Panc1 (cell line): Measurements from ENCODE around the gene ADK.

Experiments
- POLR2AphosphoS5 ChIP-seq: IDR thresholded peaks from 2 replicates; pipeline ENCODE4 v1.6.1; 2012; ENCODE audit warnings: mild to moderate bottlenecking, low read depth, low read length, moderate library complexity
- SIN3A ChIP-seq: IDR thresholded peaks from 2 replicates; pipeline ENCODE4 v1.6.1; 2012; ENCODE audit warnings: low read depth, mild to moderate bottlenecking, low read length, moderate library complexity, borderline replicate concordance; ENCODE audit not compliant: insufficient read depth
- TCF7L2 ChIP-seq: IDR thresholded peaks from 2 replicates; pipeline ENCODE4 v1.6.1; 2011; ENCODE audit warnings: mild to moderate bottlenecking, low read depth, low read length, inconsistent platforms
- TF ChIP-seq, protein P1 (sequence below): fragments of 450-650 bp; IDR thresholded peaks from 2 replicates; pipeline ENCODE4 v1.5.1; 2017; ENCODE audit warnings: mild to moderate bottlenecking
- TF ChIP-seq, protein P2 (sequence below), 2 experiments: IDR thresholded peaks; 2 replicates each; pipeline ENCODE4 v1.6.1; 2011 to 2012; ENCODE audit warnings: low read depth in 2 of 2, control low read depth in 1 of 2, low read length in 1 of 2, mild to moderate bottlenecking in 1 of 2, moderate library complexity in 1 of 2; ENCODE audit not compliant: insufficient read depth in 1 of 2

DNA sequence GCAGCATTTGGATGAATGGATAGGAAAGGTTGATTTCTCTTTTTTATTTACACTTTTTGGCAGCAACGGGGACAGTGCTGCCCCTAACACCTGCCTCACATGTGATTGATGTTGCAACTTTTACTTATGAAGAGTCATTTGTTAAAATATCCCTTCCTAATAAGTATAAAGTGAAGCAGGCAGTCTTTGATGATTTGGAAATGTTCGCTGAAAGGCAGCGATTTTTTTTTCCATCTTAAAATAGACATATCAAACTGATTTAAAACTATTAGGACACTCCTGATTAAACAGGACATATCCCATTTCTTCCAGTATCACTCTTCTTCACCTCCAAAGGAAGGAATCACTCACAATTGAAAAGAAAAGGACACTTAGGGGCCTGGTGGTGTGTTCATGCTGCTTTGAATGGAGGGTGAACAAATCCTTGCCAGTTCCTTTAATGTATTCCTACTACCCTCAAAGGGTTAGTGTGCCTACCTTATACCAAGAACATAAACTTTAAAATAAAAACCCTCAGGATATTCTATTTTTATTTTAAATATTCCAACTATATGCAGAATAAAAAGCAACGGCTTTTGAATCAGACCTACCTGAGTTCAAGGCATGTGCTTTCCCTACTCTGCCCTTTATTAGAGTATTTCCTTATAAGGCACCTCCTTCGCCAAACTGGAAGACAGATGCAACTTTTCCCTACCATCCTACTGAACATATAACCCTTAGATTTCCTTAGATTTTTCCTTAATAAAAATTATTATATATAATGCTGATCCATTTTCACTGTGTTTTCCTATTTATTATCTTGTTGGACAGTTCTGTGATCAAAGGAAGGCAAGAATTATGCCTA lies 1.1 kb downstream of the ADK start:
- TF ChIP-seq SIN3A = no peak
- TF ChIP-seq, protein P1, sequence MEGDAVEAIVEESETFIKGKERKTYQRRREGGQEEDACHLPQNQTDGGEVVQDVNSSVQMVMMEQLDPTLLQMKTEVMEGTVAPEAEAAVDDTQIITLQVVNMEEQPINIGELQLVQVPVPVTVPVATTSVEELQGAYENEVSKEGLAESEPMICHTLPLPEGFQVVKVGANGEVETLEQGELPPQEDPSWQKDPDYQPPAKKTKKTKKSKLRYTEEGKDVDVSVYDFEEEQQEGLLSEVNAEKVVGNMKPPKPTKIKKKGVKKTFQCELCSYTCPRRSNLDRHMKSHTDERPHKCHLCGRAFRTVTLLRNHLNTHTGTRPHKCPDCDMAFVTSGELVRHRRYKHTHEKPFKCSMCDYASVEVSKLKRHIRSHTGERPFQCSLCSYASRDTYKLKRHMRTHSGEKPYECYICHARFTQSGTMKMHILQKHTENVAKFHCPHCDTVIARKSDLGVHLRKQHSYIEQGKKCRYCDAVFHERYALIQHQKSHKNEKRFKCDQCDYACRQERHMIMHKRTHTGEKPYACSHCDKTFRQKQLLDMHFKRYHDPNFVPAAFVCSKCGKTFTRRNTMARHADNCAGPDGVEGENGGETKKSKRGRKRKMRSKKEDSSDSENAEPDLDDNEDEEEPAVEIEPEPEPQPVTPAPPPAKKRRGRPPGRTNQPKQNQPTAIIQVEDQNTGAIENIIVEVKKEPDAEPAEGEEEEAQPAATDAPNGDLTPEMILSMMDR = no peak
- TF ChIP-seq, protein P2, sequence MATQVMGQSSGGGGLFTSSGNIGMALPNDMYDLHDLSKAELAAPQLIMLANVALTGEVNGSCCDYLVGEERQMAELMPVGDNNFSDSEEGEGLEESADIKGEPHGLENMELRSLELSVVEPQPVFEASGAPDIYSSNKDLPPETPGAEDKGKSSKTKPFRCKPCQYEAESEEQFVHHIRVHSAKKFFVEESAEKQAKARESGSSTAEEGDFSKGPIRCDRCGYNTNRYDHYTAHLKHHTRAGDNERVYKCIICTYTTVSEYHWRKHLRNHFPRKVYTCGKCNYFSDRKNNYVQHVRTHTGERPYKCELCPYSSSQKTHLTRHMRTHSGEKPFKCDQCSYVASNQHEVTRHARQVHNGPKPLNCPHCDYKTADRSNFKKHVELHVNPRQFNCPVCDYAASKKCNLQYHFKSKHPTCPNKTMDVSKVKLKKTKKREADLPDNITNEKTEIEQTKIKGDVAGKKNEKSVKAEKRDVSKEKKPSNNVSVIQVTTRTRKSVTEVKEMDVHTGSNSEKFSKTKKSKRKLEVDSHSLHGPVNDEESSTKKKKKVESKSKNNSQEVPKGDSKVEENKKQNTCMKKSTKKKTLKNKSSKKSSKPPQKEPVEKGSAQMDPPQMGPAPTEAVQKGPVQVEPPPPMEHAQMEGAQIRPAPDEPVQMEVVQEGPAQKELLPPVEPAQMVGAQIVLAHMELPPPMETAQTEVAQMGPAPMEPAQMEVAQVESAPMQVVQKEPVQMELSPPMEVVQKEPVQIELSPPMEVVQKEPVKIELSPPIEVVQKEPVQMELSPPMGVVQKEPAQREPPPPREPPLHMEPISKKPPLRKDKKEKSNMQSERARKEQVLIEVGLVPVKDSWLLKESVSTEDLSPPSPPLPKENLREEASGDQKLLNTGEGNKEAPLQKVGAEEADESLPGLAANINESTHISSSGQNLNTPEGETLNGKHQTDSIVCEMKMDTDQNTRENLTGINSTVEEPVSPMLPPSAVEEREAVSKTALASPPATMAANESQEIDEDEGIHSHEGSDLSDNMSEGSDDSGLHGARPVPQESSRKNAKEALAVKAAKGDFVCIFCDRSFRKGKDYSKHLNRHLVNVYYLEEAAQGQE (IDR thresholded peaks at IDR 0.05; ENCODE audit: insufficient read depth in 1 of 2, low read depth in 2 of 2, low read length in 1 of 2) = no peak
- no peak for TF ChIP-seq POLR2AphosphoS5
- TF ChIP-seq TCF7L2 = no peak
